H1 (cell line): ENCODE results near the gene CSDE1. TPM values are rescaled to one million over a fixed set of nuclear protein-coding genes. Genes with fewer than 3 reads are reported as not detected.

Experiments used
- CTCF ChIA-PET: fragments of 300-600 bp; sonication (Branson Sonifier 250); formaldehyde crosslinking; loops from one replicate; lab custom pipeline; 2021; ENCODE audit not compliant: partially characterized antibody; lab: Charles Lee
- POLR2A ChIA-PET: fragments of 300-600 bp; sonication (Branson Sonifier 250); formaldehyde crosslinking; loops from one replicate; lab custom pipeline; 2021; ENCODE audit warnings: inconsistent platforms; ENCODE audit not compliant: partially characterized antibody; lab: Charles Lee
- DNase-seq, 2 experiments: peaks; one replicate each; pipeline versions ENCODE4 v3.0.0 to v3.0.0-alpha.2; 2010 to 2022; ENCODE audit warnings: low spot score in 2 of 2, low read depth in 1 of 2, mixed read lengths in 1 of 2
- FAIRE-seq: peaks from 2 replicates; lab custom pipeline; 2011; peaks lifted over from hg19 to GRCh38; lab: Jason Lieb, UNC
- H2AFZ ChIP-seq: 2 replicates; pipeline ENCODE4 v1.8.1; 2012; ENCODE audit warnings: low read length, inconsistent platforms
- H2AK5ac ChIP-seq: 2 replicates; pipeline ENCODE4 v1.6.1; 2013; ENCODE audit warnings: low read depth, low read length
- H2BK120ac ChIP-seq: replicated peaks from 2 replicates; pipeline ENCODE3; 2013; ENCODE audit warnings: low read depth, low read length, inconsistent platforms
- H2BK12ac ChIP-seq: 2 replicates; pipeline ENCODE4 v1.6.1; 2013; ENCODE audit warnings: low read depth, low read length
- H2BK15ac ChIP-seq: 2 replicates; pipeline ENCODE4 v1.6.1; 2013; ENCODE audit warnings: low read length
- H2BK20ac ChIP-seq: 2 replicates; pipeline ENCODE4 v1.6.1; 2013; ENCODE audit warnings: low read length
- H2BK5ac ChIP-seq: 2 replicates; pipeline ENCODE4 v1.6.1; 2013; ENCODE audit warnings: low read depth, low read length
- H3K14ac ChIP-seq: 2 replicates; pipeline ENCODE4 v1.6.1; 2013; ENCODE audit warnings: inconsistent platforms; ENCODE audit not compliant: insufficient read length
- H3K18ac ChIP-seq: 2 replicates; pipeline ENCODE4 v1.6.1; 2013; ENCODE audit warnings: low read length; ENCODE audit errors: extremely low read depth
- H3K23ac ChIP-seq: 2 replicates; pipeline ENCODE4 v1.6.1; 2013; ENCODE audit warnings: inconsistent platforms; ENCODE audit not compliant: insufficient read length
- H3K23me2 ChIP-seq: 2 replicates; pipeline ENCODE4 v1.6.1; 2013; ENCODE audit warnings: low read depth, low read length
- H3K27ac ChIP-seq: 2 replicates; pipeline ENCODE4 v1.6.1; 2011; ENCODE audit warnings: low read depth, low read length, inconsistent platforms
- H3K27me3 ChIP-seq, 4 experiments: replicated peaks in 1 of 4; 1 replicate in 1 of 4; 2 replicates in 3 of 4; pipeline versions ENCODE4 v1.6.1 to v1.8.1; 2011 to 2013; ENCODE audit warnings: low read length in 3 of 4, mild to moderate bottlenecking in 3 of 4, inconsistent platforms in 2 of 4, mixed read lengths in 2 of 4, moderate library complexity in 1 of 4; ENCODE audit not compliant: control insufficient read depth in 3 of 4, insufficient read depth in 3 of 4; ENCODE audit errors: extremely low read depth in 1 of 4
- H3K36me3 ChIP-seq, 4 experiments: 2 replicates each; pipeline versions ENCODE4 v1.6.1 to v1.8.1; 2011 to 2013; ENCODE audit warnings: mild to moderate bottlenecking in 4 of 4, low read length in 3 of 4, moderate library complexity in 2 of 4, control low read depth in 1 of 4, inconsistent platforms in 1 of 4; ENCODE audit not compliant: insufficient read depth in 4 of 4, control insufficient read depth in 2 of 4
- H3K4ac ChIP-seq: replicated peaks from 2 replicates; pipeline ENCODE3; 2013; ENCODE audit warnings: low read length, low read depth, mixed read lengths, inconsistent platforms; ENCODE audit not compliant: insufficient read length
- H3K4me1 ChIP-seq, 4 experiments: replicated peaks in 1 of 4; 1 replicate in 1 of 4; 2 replicates in 3 of 4; pipeline versions ENCODE4 v1.6.1 to v1.8.1; 2011 to 2013; ENCODE audit warnings: low read length in 3 of 4, inconsistent platforms in 2 of 4, mixed read lengths in 1 of 4; ENCODE audit not compliant: insufficient read depth in 4 of 4, control insufficient read depth in 3 of 4
- H3K4me2 ChIP-seq, 2 experiments: 2 replicates each; pipeline versions ENCODE4 v1.6.1 to v1.8.1; 2011 to 2013; ENCODE audit warnings: low read depth in 2 of 2, low read length in 2 of 2, control low read depth in 1 of 2, inconsistent platforms in 1 of 2, mild to moderate bottlenecking in 1 of 2; ENCODE audit not compliant: insufficient read depth in 1 of 2
- H3K4me3 ChIP-seq, 4 experiments: fragments of 200-600, 300-600 bp in 1 of 4; sonication (generic), shearing (Covaris generic), sonication (Bioruptor Twin) in 1 of 4; 2 replicates each; pipeline versions ENCODE4 v1.5.1 to v1.8.1; 2011 to 2016; ENCODE audit warnings: low read length in 4 of 4, low read depth in 3 of 4, control low read depth in 2 of 4, inconsistent platforms in 2 of 4, mild to moderate bottlenecking in 2 of 4, mixed read lengths in 1 of 4, moderate library complexity in 1 of 4; ENCODE audit not compliant: insufficient read depth in 2 of 4; ENCODE audit errors: extremely low read depth in 1 of 4
- H3K56ac ChIP-seq: replicated peaks from 2 replicates; pipeline ENCODE3; 2013; ENCODE audit warnings: low read depth, mild to moderate bottlenecking, mixed read lengths, low read length, inconsistent platforms; ENCODE audit not compliant: insufficient read length
- H3K79me1 ChIP-seq: 2 replicates; pipeline ENCODE4 v1.6.1; 2013; ENCODE audit warnings: low read depth, low read length, control low read depth
- H3K79me2 ChIP-seq, 2 experiments: 2 replicates each; pipeline versions ENCODE4 v1.6.1 to v1.8.1; 2012 to 2013; ENCODE audit warnings: low read length in 2 of 2, mild to moderate bottlenecking in 2 of 2, inconsistent platforms in 1 of 2; ENCODE audit not compliant: insufficient read depth in 2 of 2, control insufficient read depth in 1 of 2
- H3K9ac ChIP-seq, 4 experiments: replicated peaks in 1 of 4; 1 replicate in 1 of 4; 2 replicates in 3 of 4; pipeline versions ENCODE4 v1.6.1 to v1.8.1; 2011 to 2013; ENCODE audit warnings: low read depth in 3 of 4, low read length in 3 of 4, control low read depth in 2 of 4, mild to moderate bottlenecking in 2 of 4, moderate library complexity in 2 of 4, inconsistent platforms in 1 of 4; ENCODE audit errors: extremely low read depth in 1 of 4
- H3K9me3 ChIP-seq, 2 experiments: 2 replicates each; pipeline versions ENCODE4 v1.6.1 to v1.8.1; 2012 to 2013; ENCODE audit warnings: mild to moderate bottlenecking in 2 of 2, moderate library complexity in 2 of 2, control low read depth in 1 of 2, inconsistent platforms in 1 of 2, low read depth in 1 of 2, low read length in 1 of 2, mixed read lengths in 1 of 2; ENCODE audit not compliant: insufficient read depth in 2 of 2
- H4K20me1 ChIP-seq, 2 experiments: replicated peaks in 1 of 2; 2 replicates each; pipeline versions ENCODE3 to v1.8.1; 2011 to 2013; ENCODE audit warnings: inconsistent platforms in 2 of 2, low read length in 2 of 2, mild to moderate bottlenecking in 1 of 2; ENCODE audit not compliant: insufficient read depth in 2 of 2, control insufficient read depth in 1 of 2
- H4K5ac ChIP-seq: 2 replicates; pipeline ENCODE4 v1.6.1; 2013; ENCODE audit warnings: low read length, low read depth, mixed read lengths, inconsistent platforms; ENCODE audit not compliant: insufficient read length
- H4K8ac ChIP-seq: 2 replicates; pipeline ENCODE4 v1.8.0; 2013; ENCODE audit warnings: mild to moderate bottlenecking, moderate library complexity, low read length, inconsistent platforms; ENCODE audit not compliant: insufficient read depth; ENCODE audit errors: extremely low read depth
- H4K91ac ChIP-seq: replicated peaks from 2 replicates; pipeline ENCODE3; 2013; ENCODE audit warnings: low read length, mixed read lengths, inconsistent platforms; ENCODE audit not compliant: insufficient read length
- CHD2 ChIP-seq: IDR thresholded peaks from 2 replicates; pipeline ENCODE4 v1.6.1; 2012; ENCODE audit warnings: low read length, improper control_type of control experiment
- CTBP2 ChIP-seq: IDR thresholded peaks from 2 replicates; pipeline ENCODE4 v1.7.0; 2011; ENCODE audit warnings: borderline replicate concordance, mild to moderate bottlenecking, moderate library complexity, mixed read lengths, low read length; ENCODE audit not compliant: insufficient read depth, insufficient read length
- KDM1A ChIP-seq: fragments of 200-600, 300-600 bp; sonication (generic); IDR thresholded peaks from 2 replicates; pipeline ENCODE4 v1.7.1; 2016; ENCODE audit warnings: mild to moderate bottlenecking, low read length, borderline replicate concordance
- KDM5A ChIP-seq: fragments of 200-600 bp; IDR thresholded peaks from 2 replicates; pipeline ENCODE4 v1.7.1; 2012; ENCODE audit warnings: mild to moderate bottlenecking, low read length, inconsistent platforms, mixed read lengths
- RFX5 ChIP-seq: IDR thresholded peaks from 2 replicates; pipeline ENCODE4 v1.6.1; 2011; ENCODE audit warnings: low read depth, low read length, improper control_type of control experiment, borderline replicate concordance
- SP2 ChIP-seq: IDR thresholded peaks from 2 replicates; pipeline ENCODE4 v1.6.1; 2012; ENCODE audit warnings: mild to moderate bottlenecking, low read length, inconsistent platforms
- SUZ12 ChIP-seq: fragments of 200-600 bp; sonication (generic); IDR thresholded peaks from 2 replicates; pipeline ENCODE4 v1.6.1; 2012; ENCODE audit warnings: mild to moderate bottlenecking, inconsistent platforms, low read length, moderate library complexity, mixed read lengths
- TBP ChIP-seq: IDR thresholded peaks from 2 replicates; pipeline ENCODE4 v1.6.1; 2011; ENCODE audit warnings: low read depth, low read length, improper control_type of control experiment
- ZNF274 ChIP-seq: IDR thresholded peaks from 2 replicates; pipeline ENCODE4 v1.7.0; 2012; ENCODE audit warnings: low read length, borderline replicate concordance; ENCODE audit errors: extremely low read depth
- WGBS, 2 experiments: shearing (Covaris generic) in 1 of 2; methylation state at CpG; one replicate each; pipeline versions ENCODE4 v1.1.6 to v1.1.7; 2013 to 2015; ENCODE audit warnings: low lambda C conversion rate in 2 of 2, mixed read lengths in 2 of 2, inconsistent platforms in 1 of 2, low coverage in 1 of 2, missing lambda C conversion rate in 1 of 2; ENCODE audit not compliant: insufficient replicate concordance in 2 of 2, insufficient coverage in 1 of 2, insufficient read length in 1 of 2; ENCODE audit errors: extremely low coverage in 1 of 2, missing lambda C conversion rate in 1 of 2; 5-methylcytosine and 5-hydroxymethylcytosine counted together
- polyA plus RNA-seq, 7 experiments: library from polyadenylated mRNA; depleted of rRNA in 3 of 7; stranded (reverse) in 5 of 7; unstranded in 2 of 7; fragments of >200 nt in 5 of 7; fragments of 200-250 nt in 2 of 7; gene quantifications; 1 replicate in 5 of 7; 2 replicates in 1 of 7; 4 replicates in 1 of 7; pipeline versions ENCODE4 v1.2.1 to v1.2.3, GENCODE V29; 2011 to 2013; ENCODE audit warnings: missing spikeins in 2 of 7, mixed read lengths in 2 of 7
- total RNA-seq: library from RNA; stranded (reverse); fragmentation: NEBNext Ultra II Directional; extraction: Animal tissue kit (Norgen Biotek cat#: 25700); gene quantifications from 2 replicates; pipeline ENCODE4 v1.2.1, GENCODE V29; 2021

Gene CSDE1
- total and polyA plus RNA-seq, 2 of the 8 experiments (the other 6 are each of a cell fraction or from before 2014, with no cell fraction given), result 149 to 635 TPM

DNA sequence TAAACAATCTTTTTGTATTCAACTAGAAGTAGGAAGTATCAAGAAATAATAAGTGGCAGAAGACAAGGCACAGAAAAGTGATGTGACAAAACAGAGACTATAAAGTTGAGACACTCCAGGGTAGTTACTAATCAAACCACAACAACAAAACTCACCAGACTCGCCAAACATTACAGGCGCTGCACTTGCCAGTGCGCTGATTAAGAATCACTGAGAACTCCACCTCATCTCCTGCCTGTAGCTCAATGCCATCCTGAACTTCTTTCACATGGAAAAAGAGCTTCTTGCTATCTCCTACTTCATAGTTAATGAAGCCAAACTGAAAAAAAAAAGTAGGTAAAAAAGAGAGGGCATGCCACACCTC lies 38.4 kb downstream of the CSDE1 start:
- no peak overlapping the region for H3K23ac ChIP-seq
- FAIRE-seq, result no peak
- no peaks in the 10 kb centered on the region for H4K20me1 ChIP-seq
- no peak for DNase-seq
- H2BK12ac ChIP-seq, result no peak overlapping the region
- H3K79me2 ChIP-seq, result peaks cover 0 to 21% of the 10 kb centered on the region in 2 experiments; a peak in 3 of 4 replicates
- no peak overlapping the region for H4K91ac ChIP-seq
- no peak overlapping the region for H2BK20ac ChIP-seq
- H3K36me3 ChIP-seq, result peaks cover 30 to 74% (median 55%) of the 10 kb centered on the region in 4 experiments
- no peak overlapping the region for H3K4me3 ChIP-seq
- no peak overlapping the region for H2BK15ac ChIP-seq
- no peak overlapping the region for H3K18ac ChIP-seq
- no peak overlapping the region for H2BK120ac ChIP-seq
- ChIA-PET CTCF (interaction anchor here (0.7 kb wide), 1 partner anchor 716 kb away, joined by 3 read pairs; no protein-coding TSS in a partner anchor), POLR2A (interaction anchor here (1.2 to 4.9 kb wide), 5 partner anchors 9 to 159 kb away, joined by 3 to 54 read pairs (median 5); no protein-coding TSS in a partner anchor)
- no peaks in the 10 kb centered on the region for H3K27me3 ChIP-seq
- H3K23me2 ChIP-seq, result no peaks in the 10 kb centered on the region
- WGBS, 2 experiments, result 86% methylated on average over 3 of the region's 3 CpGs; no CpG with 5 or more reads in 1 of the 2 experiments
- H3K79me1 ChIP-seq, result no peaks in the 10 kb centered on the region
- no peak overlapping the region for H3K4me2 ChIP-seq
- no peak overlapping the region for H3K14ac ChIP-seq
- H3K56ac ChIP-seq, result no peak overlapping the region
- no peak overlapping the region for H4K5ac ChIP-seq
- H3K4me1 ChIP-seq, result no peaks in the 10 kb centered on the region; a peak in 1 of 7 replicates
- no peak overlapping the region for H2BK5ac ChIP-seq
- H3K4ac ChIP-seq, result no peak overlapping the region
- H3K27ac ChIP-seq, result no peak overlapping the region
- no peak overlapping the region for H3K9ac ChIP-seq
- no peak overlapping the region; the same call in 1 of the 2 replicates for H4K8ac ChIP-seq
- H2AK5ac ChIP-seq, result no peak overlapping the region
- no peaks in the 10 kb centered on the region for H3K9me3 ChIP-seq
- no peak overlapping the region for H2AFZ ChIP-seq
- TF ChIP-seq CHD2 (no peak), SUZ12 (no peak), CTBP2 (no peak), KDM5A (no peak), KDM1A (no peak), RFX5 (no peak), ZNF274 (no peak), SP2 (no peak), TBP (no peak)
